Measurements from ENCODE around the gene DHPS. TPM values are rescaled to one million over a fixed set of nuclear protein-coding genes. Genes with fewer than 3 reads are reported as not detected.

Gene DHPS
- total and polyA plus RNA-seq, 2 of the 13 experiments (the other 11 are each of a cell fraction or from before 2014, with no cell fraction given): 43.3 to 84.3 TPM

DNA sequence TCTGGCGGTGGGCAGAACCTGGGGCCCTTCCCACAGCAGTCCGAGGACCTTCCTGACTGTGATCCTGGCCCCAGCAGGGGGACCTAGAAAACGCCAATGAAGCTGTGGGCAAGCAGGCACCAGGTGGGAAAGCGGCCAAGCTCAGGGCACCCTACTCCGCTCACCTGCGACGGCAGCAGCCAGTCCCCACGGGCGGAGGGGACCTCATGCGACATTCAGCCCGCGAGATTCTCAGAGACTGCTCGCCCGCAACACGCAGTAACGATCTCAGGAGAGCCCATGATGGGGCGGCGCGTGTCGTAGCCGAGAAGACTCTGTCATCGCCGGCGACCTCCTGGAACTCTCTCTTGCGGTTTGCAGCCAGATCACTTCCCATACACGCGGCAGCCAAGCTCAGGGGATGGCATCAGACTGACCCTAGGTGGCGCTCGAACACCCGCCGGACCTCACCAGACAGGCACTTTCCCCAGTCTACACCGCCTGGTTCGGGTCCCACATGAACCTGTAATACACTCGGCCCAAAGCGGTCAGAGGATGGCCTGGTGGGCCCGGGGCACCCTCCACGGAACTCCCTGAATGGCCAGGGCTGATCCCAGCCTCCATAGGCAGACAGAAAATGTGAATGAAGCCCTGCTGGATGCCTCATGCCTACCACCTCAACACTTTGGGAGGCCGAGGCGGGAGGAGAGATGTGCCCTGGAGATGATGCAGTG is 41.6 kb downstream of the DHPS start (continued):
- TF ChIP-seq, protein P1, sequence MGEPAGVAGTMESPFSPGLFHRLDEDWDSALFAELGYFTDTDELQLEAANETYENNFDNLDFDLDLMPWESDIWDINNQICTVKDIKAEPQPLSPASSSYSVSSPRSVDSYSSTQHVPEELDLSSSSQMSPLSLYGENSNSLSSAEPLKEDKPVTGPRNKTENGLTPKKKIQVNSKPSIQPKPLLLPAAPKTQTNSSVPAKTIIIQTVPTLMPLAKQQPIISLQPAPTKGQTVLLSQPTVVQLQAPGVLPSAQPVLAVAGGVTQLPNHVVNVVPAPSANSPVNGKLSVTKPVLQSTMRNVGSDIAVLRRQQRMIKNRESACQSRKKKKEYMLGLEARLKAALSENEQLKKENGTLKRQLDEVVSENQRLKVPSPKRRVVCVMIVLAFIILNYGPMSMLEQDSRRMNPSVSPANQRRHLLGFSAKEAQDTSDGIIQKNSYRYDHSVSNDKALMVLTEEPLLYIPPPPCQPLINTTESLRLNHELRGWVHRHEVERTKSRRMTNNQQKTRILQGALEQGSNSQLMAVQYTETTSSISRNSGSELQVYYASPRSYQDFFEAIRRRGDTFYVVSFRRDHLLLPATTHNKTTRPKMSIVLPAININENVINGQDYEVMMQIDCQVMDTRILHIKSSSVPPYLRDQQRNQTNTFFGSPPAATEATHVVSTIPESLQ (CRISPR knock-in tag; conservative IDR thresholded peaks at IDR 0.05): no peak
- TF ChIP-seq ZSCAN20 (CRISPR knock-in tag; IDR thresholded peaks at IDR 0.05; ENCODE audit: borderline replicate concordance) (peak; percentile 94), KAT7 (CRISPR knock-in tag; IDR thresholded peaks at IDR 0.05; ENCODE audit: borderline replicate concordance) (no peak), ZNF501 (CRISPR knock-in tag; IDR thresholded peaks at IDR 0.05) (0 out of 2 replicates have a peak, but pooled peaks have one; percentile 24), PAX8 (CRISPR knock-in tag; IDR thresholded peaks at IDR 0.05; ENCODE audit: borderline replicate concordance) (no peak), KLF13 (CRISPR knock-in tag; IDR thresholded peaks at IDR 0.05) (0 out of 2 replicates have a peak, but pooled peaks have one; percentile 37), ISL2 (CRISPR knock-in tag; IDR thresholded peaks at IDR 0.05) (no peak), ZBTB34 (CRISPR knock-in tag; IDR thresholded peaks at IDR 0.05) (no peak), ZBTB42 (CRISPR knock-in tag; IDR thresholded peaks at IDR 0.05) (no peak), ELF1 (CRISPR knock-in tag; IDR thresholded peaks at IDR 0.05) (no peak), ZHX2 (IDR thresholded peaks at IDR 0.05; ENCODE audit: low read depth) (no peak), ZHX2 (CRISPR knock-in tag; IDR thresholded peaks at IDR 0.05; ENCODE audit: borderline replicate concordance) (no peak), SIN3B (IDR thresholded peaks at IDR 0.05; ENCODE audit: low read length) (no peak), MXD3 (CRISPR knock-in tag; IDR thresholded peaks at IDR 0.05) (no peak), ARNTL (CRISPR knock-in tag; IDR thresholded peaks at IDR 0.05) (0 out of 2 replicates have a peak, but pooled peaks have one; percentile 24), HOXA3 (CRISPR knock-in tag; IDR thresholded peaks at IDR 0.05) (peak; percentile 56; the same call in 1 of the 2 replicates), RFX5 (IDR thresholded peaks at IDR 0.05; ENCODE audit: low read depth, low read length) (no peak)
- TF ChIP-seq, protein P2, sequence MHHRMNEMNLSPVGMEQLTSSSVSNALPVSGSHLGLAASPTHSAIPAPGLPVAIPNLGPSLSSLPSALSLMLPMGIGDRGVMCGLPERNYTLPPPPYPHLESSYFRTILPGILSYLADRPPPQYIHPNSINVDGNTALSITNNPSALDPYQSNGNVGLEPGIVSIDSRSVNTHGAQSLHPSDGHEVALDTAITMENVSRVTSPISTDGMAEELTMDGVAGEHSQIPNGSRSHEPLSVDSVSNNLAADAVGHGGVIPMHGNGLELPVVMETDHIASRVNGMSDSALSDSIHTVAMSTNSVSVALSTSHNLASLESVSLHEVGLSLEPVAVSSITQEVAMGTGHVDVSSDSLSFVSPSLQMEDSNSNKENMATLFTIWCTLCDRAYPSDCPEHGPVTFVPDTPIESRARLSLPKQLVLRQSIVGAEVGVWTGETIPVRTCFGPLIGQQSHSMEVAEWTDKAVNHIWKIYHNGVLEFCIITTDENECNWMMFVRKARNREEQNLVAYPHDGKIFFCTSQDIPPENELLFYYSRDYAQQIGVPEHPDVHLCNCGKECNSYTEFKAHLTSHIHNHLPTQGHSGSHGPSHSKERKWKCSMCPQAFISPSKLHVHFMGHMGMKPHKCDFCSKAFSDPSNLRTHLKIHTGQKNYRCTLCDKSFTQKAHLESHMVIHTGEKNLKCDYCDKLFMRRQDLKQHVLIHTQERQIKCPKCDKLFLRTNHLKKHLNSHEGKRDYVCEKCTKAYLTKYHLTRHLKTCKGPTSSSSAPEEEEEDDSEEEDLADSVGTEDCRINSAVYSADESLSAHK (CRISPR knock-in tag; IDR thresholded peaks at IDR 0.05; ENCODE audit: borderline replicate concordance): no peak
